Fibroblast of lung (primary cell): ENCODE results near the gene CASKIN2.

ENCODE experiments used
- EZH2 ChIP-seq: IDR thresholded peaks from 2 replicates; pipeline ENCODE4 v1.5.1; 2012; ENCODE audit warnings: low read length, control low read depth, mild to moderate bottlenecking; ENCODE audit errors: missing control alignments
- TF ChIP-seq, protein P1 (sequence below), 2 donors: IDR thresholded peaks in 1 of 2; conservative IDR thresholded peaks in 1 of 2; 1 replicate in 1 of 2; 2 replicates in 1 of 2; pipeline ENCODE4 v1.5.1; 2011 to 2012; ENCODE audit warnings: low read length in 2 of 2, control low read depth in 1 of 2, inconsistent platforms in 1 of 2, low read depth in 1 of 2, mild to moderate bottlenecking in 1 of 2

DNA sequence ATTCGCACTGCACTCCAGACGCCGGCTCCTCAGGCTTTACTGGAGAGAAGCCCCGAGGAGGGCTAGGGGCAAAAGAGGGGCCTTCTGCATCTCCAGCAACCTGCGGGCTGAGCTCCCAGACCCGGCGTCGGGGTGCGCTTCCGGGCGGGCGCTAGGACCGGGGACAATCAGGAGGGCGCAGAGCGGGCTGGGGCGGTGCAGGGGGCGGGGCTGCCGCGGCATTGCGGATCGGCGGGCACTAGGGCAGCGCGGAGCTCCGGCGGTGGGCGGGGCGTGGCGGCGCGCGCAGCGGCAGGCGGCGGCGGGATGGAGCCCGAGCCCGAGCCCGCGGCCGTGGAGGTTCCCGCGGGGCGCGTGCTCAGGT, 900 bp upstream of the CASKIN2 start, which contains the start of gene TSEN54:
- TF ChIP-seq EZH2, result no peak
- TF ChIP-seq, protein P1, sequence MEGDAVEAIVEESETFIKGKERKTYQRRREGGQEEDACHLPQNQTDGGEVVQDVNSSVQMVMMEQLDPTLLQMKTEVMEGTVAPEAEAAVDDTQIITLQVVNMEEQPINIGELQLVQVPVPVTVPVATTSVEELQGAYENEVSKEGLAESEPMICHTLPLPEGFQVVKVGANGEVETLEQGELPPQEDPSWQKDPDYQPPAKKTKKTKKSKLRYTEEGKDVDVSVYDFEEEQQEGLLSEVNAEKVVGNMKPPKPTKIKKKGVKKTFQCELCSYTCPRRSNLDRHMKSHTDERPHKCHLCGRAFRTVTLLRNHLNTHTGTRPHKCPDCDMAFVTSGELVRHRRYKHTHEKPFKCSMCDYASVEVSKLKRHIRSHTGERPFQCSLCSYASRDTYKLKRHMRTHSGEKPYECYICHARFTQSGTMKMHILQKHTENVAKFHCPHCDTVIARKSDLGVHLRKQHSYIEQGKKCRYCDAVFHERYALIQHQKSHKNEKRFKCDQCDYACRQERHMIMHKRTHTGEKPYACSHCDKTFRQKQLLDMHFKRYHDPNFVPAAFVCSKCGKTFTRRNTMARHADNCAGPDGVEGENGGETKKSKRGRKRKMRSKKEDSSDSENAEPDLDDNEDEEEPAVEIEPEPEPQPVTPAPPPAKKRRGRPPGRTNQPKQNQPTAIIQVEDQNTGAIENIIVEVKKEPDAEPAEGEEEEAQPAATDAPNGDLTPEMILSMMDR (conservative IDR thresholded peaks at IDR 0.05 in 1 of 2, IDR thresholded peaks at IDR 0.05 in 1 of 2; ENCODE audit: low read depth in 1 of 2, low read length in 2 of 2), result no peak
